ENCODE data around the gene CLCF1. TPM values are rescaled to one million over a fixed set of nuclear protein-coding genes. Genes with fewer than 3 reads are reported as not detected.

Gene CLCF1
- total and polyA plus RNA-seq, 7 experiments from 2014 or later: 0.32 to 7.8 (median 0.70) TPM; not detected in 2

GRCh38 chr11:67372321-67372992, 941 bp downstream of the CLCF1 start:
- Mint-ChIP-seq H3K4me3 (peak overlapping the region in 6 of 10 donors; percentile 61 to 91 (median 82)), H3K36me3 (peaks cover 0 to 3% (median 0%) of the 10 kb centered on the region in 5 donors), H3K27me3 (peaks cover 0 to 76% (median 14%) of the 10 kb centered on the region in 5 donors), H3K9me3 (peaks cover 0 to 2% (median 0%) of the 10 kb centered on the region in 11 donors), H3K27ac (peak overlapping the region in 1 of 9 donors; percentile 77), H3K4me1 (peaks cover 25 to 56% (median 34%) of the 10 kb centered on the region in 7 donors)
- CTCF ChIA-PET: interaction anchor here (1.6 to 21.2 kb wide), 3 partner anchors 10 to 27 kb away, joined by 4 to 495 read pairs (median 12); partner anchors contain the start of gene POLD4
- intact Hi-C loops (cut with micrococcal nuclease): no loop called here
- H3K4me3 ChIP-seq (ENCODE audit: low read length): peak overlapping the region; percentile 24
- DNase-seq (no peak), ATAC-seq (no peak)
- H3K36me3 ChIP-seq (ENCODE audit: control insufficient read depth in 2 of 3, insufficient read depth in 3 of 3, low read length in 3 of 3): no peaks in the 10 kb centered on the region
- POLR2A ChIA-PET: interaction anchor here (1.0 to 16.2 kb wide), 3 partner anchors 16 to 26 kb away, joined by 3 to 272 read pairs (median 5); partner anchors contain the start of genes POLD4 and RAD9A
- H3K4me1 ChIP-seq (ENCODE audit: control insufficient read depth in 2 of 2, insufficient read depth in 2 of 2, low read length in 2 of 2): peaks cover 12 to 45% of the 10 kb centered on the region in 2 donors
- no peaks in the 10 kb centered on the region for H3K9me3 ChIP-seq (ENCODE audit: control insufficient read depth in 2 of 3, low read length in 3 of 3)
- peak overlapping the region; percentile 57 for H3K27ac ChIP-seq (ENCODE audit: low read depth, low read length)
- H3K27me3 ChIP-seq (ENCODE audit: control insufficient read depth in 2 of 2, insufficient read depth in 2 of 2, low read length in 2 of 2): peaks cover 0 to 5% of the 10 kb centered on the region in 2 donors

- DNase-seq (no peak), ATAC-seq (no peak)
- H3K36me3 Mint-ChIP-seq: peaks cover 0 to 3% (median 0%) of the 10 kb centered on the region in 5 donors
- no peaks in the 10 kb centered on the region for H3K36me3 ChIP-seq (ENCODE audit: control insufficient read depth in 2 of 3, insufficient read depth in 3 of 3, low read length in 3 of 3)
- H3K4me3 Mint-ChIP-seq: peak overlapping the region; percentile 61 to 91 (median 82)
- H3K27me3 Mint-ChIP-seq: peaks cover 0 to 74% (median 14%) of the 10 kb centered on the region in 5 donors
- H3K27ac Mint-ChIP-seq: peak overlapping the region in 6 of 9 donors; percentile 32 to 77 (median 59)
- intact Hi-C loops (cut with micrococcal nuclease): no loop called here
- H3K4me1 Mint-ChIP-seq: peaks cover 25 to 56% (median 34%) of the 10 kb centered on the region in 7 donors
- H3K9me3 Mint-ChIP-seq: peaks cover 0 to 2% (median 0%) of the 10 kb centered on the region in 11 donors
- peaks cover 0 to 5% of the 10 kb centered on the region in 2 donors for H3K27me3 ChIP-seq (ENCODE audit: control insufficient read depth in 2 of 2, insufficient read depth in 2 of 2, low read length in 2 of 2)
- ChIA-PET CTCF (interaction anchor here (1.6 to 21.2 kb wide), 3 partner anchors 10 to 26 kb away, joined by 4 to 495 read pairs (median 12); partner anchors contain the start of gene POLD4), POLR2A (interaction anchor here (1.0 to 16.2 kb wide), 3 partner anchors 15 to 25 kb away, joined by 3 to 272 read pairs (median 5); partner anchors contain the start of genes POLD4 and RAD9A)
- H3K27ac ChIP-seq (ENCODE audit: low read depth, low read length): no peak overlapping the region
- H3K4me1 ChIP-seq (ENCODE audit: control insufficient read depth in 2 of 2, insufficient read depth in 2 of 2, low read length in 2 of 2): peaks cover 12 to 45% of the 10 kb centered on the region in 2 donors
- peak overlapping the region; percentile 24 for H3K4me3 ChIP-seq (ENCODE audit: low read length)
- no peaks in the 10 kb centered on the region for H3K9me3 ChIP-seq (ENCODE audit: control insufficient read depth in 2 of 3, low read length in 3 of 3)
Observed at GRCh38 chr11:67371911-67372320, 1.5 kb downstream of the CLCF1 start.

GRCh38 chr11:67371189-67371910, 2.0 kb downstream of the CLCF1 start:
- POLR2A ChIA-PET: interaction anchor here (0.7 to 16.2 kb wide), 2 partner anchors 14 to 24 kb away, joined by 3 to 272 read pairs; partner anchors contain the start of gene POLD4
- Mint-ChIP-seq H3K27ac (peak overlapping the region in 6 of 9 donors; percentile 32 to 83 (median 67)), H3K4me1 (peaks cover 22 to 56% (median 36%) of the 10 kb centered on the region in 7 donors), H3K4me3 (peak overlapping the region; percentile 61 to 91 (median 82)), H3K36me3 (peaks cover 0 to 3% (median 0%) of the 10 kb centered on the region in 5 donors), H3K9me3 (peaks cover 0 to 2% (median 0%) of the 10 kb centered on the region in 11 donors), H3K27me3 (peaks cover 0 to 70% (median 14%) of the 10 kb centered on the region in 5 donors)
- CTCF ChIA-PET: interaction anchor here (0.6 to 21.2 kb wide), 5 partner anchors 10 to 25 kb away, joined by 4 to 495 read pairs (median 12); partner anchors contain the start of gene POLD4
- peaks cover 0 to 5% of the 10 kb centered on the region in 2 donors for H3K27me3 ChIP-seq (ENCODE audit: control insufficient read depth in 2 of 2, insufficient read depth in 2 of 2, low read length in 2 of 2)
- ATAC-seq (peak; percentile 30), DNase-seq (peak in 1 of 9 donors; percentile 22)
- H3K27ac ChIP-seq (ENCODE audit: low read depth, low read length): no peak overlapping the region
- H3K9me3 ChIP-seq (ENCODE audit: control insufficient read depth in 2 of 3, low read length in 3 of 3): no peaks in the 10 kb centered on the region
- H3K4me1 ChIP-seq (ENCODE audit: control insufficient read depth in 2 of 2, insufficient read depth in 2 of 2, low read length in 2 of 2): peaks cover 12 to 45% of the 10 kb centered on the region in 2 donors
- intact Hi-C loops (cut with micrococcal nuclease): no loop called here
- H3K4me3 ChIP-seq (ENCODE audit: low read length): peak overlapping the region; percentile 17
- no peaks in the 10 kb centered on the region for H3K36me3 ChIP-seq (ENCODE audit: control insufficient read depth in 2 of 3, insufficient read depth in 3 of 3, low read length in 3 of 3)

- H3K4me1 Mint-ChIP-seq: peaks cover 25 to 57% (median 35%) of the 10 kb centered on the region in 7 donors
- intact Hi-C loops (cut with micrococcal nuclease): no loop called here
- peak overlapping the region in 6 of 10 donors; percentile 7 to 91 (median 60) for H3K4me3 Mint-ChIP-seq
- peaks cover 0 to 70% (median 14%) of the 10 kb centered on the region in 5 donors for H3K27me3 Mint-ChIP-seq
- peaks cover 12 to 45% of the 10 kb centered on the region in 2 donors for H3K4me1 ChIP-seq (ENCODE audit: control insufficient read depth in 2 of 2, insufficient read depth in 2 of 2, low read length in 2 of 2)
- H3K9me3 Mint-ChIP-seq: peaks cover 0 to 2% (median 0%) of the 10 kb centered on the region in 11 donors
- H3K27ac ChIP-seq (ENCODE audit: low read depth, low read length): no peak overlapping the region
- ChIA-PET CTCF (interaction anchor here (1.0 to 21.2 kb wide), 5 partner anchors 11 to 31 kb away, joined by 3 to 495 read pairs (median 8); partner anchors contain the start of gene POLD4), POLR2A (interaction anchor here (0.7 to 16.2 kb wide), 3 partner anchors 14 to 26 kb away, joined by 3 to 272 read pairs (median 3); partner anchors contain the start of gene POLD4)
- DNase-seq (no peak), ATAC-seq (no peak)
- H3K27me3 ChIP-seq (ENCODE audit: control insufficient read depth in 2 of 2, insufficient read depth in 2 of 2, low read length in 2 of 2): peaks cover 0 to 5% of the 10 kb centered on the region in 2 donors
- H3K36me3 Mint-ChIP-seq: peaks cover 0 to 3% (median 0%) of the 10 kb centered on the region in 5 donors
- no peaks in the 10 kb centered on the region for H3K9me3 ChIP-seq (ENCODE audit: control insufficient read depth in 2 of 3, low read length in 3 of 3)
- no peaks in the 10 kb centered on the region for H3K36me3 ChIP-seq (ENCODE audit: control insufficient read depth in 2 of 3, insufficient read depth in 3 of 3, low read length in 3 of 3)
- peak overlapping the region in 3 of 9 donors; percentile 32 to 58 (median 53) for H3K27ac Mint-ChIP-seq
- no peak overlapping the region for H3K4me3 ChIP-seq (ENCODE audit: low read length)
Observed at GRCh38 chr11:67370351-67371076, 2.9 kb downstream of the CLCF1 start.

DNA sequence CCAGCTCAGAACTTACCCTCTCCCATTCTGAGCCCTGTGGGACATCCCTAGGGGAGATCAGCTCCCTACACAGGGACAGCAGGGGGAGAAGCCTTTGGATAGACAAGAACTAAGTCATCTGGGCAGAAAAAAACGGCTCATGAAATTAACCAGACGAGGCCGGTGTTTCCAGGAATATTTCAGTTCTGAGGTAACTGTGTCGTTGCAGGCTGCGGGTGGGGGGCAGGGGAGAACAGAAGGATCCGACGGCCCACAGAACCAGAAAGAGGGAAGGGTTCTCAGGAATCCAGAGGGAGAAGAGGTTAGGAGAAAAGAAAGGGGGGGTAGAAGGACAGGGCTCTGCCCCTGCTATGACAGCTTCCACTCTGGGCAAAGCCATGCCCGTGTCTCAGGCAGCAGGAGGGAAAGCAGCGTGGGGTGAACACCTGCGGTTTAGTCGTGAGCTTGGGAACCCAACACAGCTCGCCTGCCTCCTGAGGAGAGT, 3.6 kb downstream of the CLCF1 start:
- no peak for DNase-seq
- Histone ChIP-seq H3K27ac (ENCODE audit: low read depth, low read length) (no peak overlapping the region), H3K4me1 (ENCODE audit: control insufficient read depth in 2 of 2, insufficient read depth in 2 of 2, low read length in 2 of 2) (peaks cover 16 to 48% of the 10 kb centered on the region in 2 donors), H3K36me3 (ENCODE audit: control insufficient read depth in 2 of 3, insufficient read depth in 3 of 3, low read length in 3 of 3) (no peaks in the 10 kb centered on the region), H3K4me3 (ENCODE audit: low read length) (no peak overlapping the region), H3K27me3 (ENCODE audit: control insufficient read depth in 2 of 2, insufficient read depth in 2 of 2, low read length in 2 of 2) (peaks cover 0 to 5% of the 10 kb centered on the region in 2 donors), H3K9me3 (ENCODE audit: control insufficient read depth in 2 of 3, low read length in 3 of 3) (no peaks in the 10 kb centered on the region)
- Mint-ChIP-seq H3K4me3 (peak overlapping the region in 3 of 10 donors; percentile 20 to 91 (median 21)), H3K4me1 (peaks cover 26 to 59% (median 36%) of the 10 kb centered on the region in 7 donors), H3K27ac (no peak overlapping the region), H3K27me3 (peaks cover 0 to 69% (median 15%) of the 10 kb centered on the region in 5 donors), H3K36me3 (peaks cover 0 to 3% (median 0%) of the 10 kb centered on the region in 5 donors), H3K9me3 (peaks cover 0 to 2% (median 0%) of the 10 kb centered on the region in 11 donors)
- CTCF ChIA-PET: interaction anchor here (0.7 to 21.2 kb wide), 6 partner anchors 12 to 31 kb away, joined by 3 to 495 read pairs (median 6); partner anchors contain the start of gene POLD4
- POLR2A ChIA-PET: interaction anchor here (0.6 to 16.2 kb wide), 3 partner anchors 13 to 841 kb away, joined by 3 to 272 read pairs (median 3); partner anchors contain the start of gene POLD4
- intact Hi-C loops (cut with micrococcal nuclease): no loop called here
- no peak for ATAC-seq

Data from naive thymus-derived CD4-positive, alpha-beta T cell (primary cell).